GM04503 (cell line): ENCODE data around the gene DZIP3.
"Not testable (repeated sequence)": the region's sequence is repeated elsewhere in the genome, so short reads cannot be mapped to it uniquely, and the experiment has no call there.

Experiments used
- DNase-seq: peaks from one replicate; pipeline ENCODE4 v3.0.0-alpha.2; 2012; ENCODE audit warnings: low read depth

The DZIP3 gene

GRCh38 chr3:108602249-108602934 lies 12.9 kb downstream of the DZIP3 start:
- DNase-seq, result no peak

GRCh38 chr3:108602935-108603294 lies 13.4 kb downstream of the DZIP3 start:
- no peak for DNase-seq

GRCh38 chr3:108603691-108604090 lies 14.2 kb downstream of the DZIP3 start:
- DNase-seq, result no peak

- no peak for DNase-seq
These were observed 15.5 kb downstream of the DZIP3 start for GRCh38 chr3:108605028-108605427.

GRCh38 chr3:108605491-108605890 lies 16.0 kb downstream of the DZIP3 start:
- DNase-seq, result no peak

- no peak for DNase-seq
These were observed 19.2 kb downstream of the DZIP3 start for GRCh38 chr3:108608750-108609149.

GRCh38 chr3:108610651-108611050 lies 21.1 kb downstream of the DZIP3 start:
- no peak for DNase-seq

- not testable (repeated sequence) for DNase-seq
These were observed 26.6 kb downstream of the DZIP3 start for GRCh38 chr3:108616090-108616489.

GRCh38 chr3:108620250-108620649 lies 30.7 kb downstream of the DZIP3 start:
- DNase-seq, result no peak

- no peak for DNase-seq
These were observed 34.0 kb downstream of the DZIP3 start for GRCh38 chr3:108623504-108623903.

- DNase-seq, result no peak
These were observed 40.5 kb downstream of the DZIP3 start for GRCh38 chr3:108629974-108630373.

- DNase-seq, result no peak
These were observed 53.0 kb downstream of the DZIP3 start for GRCh38 chr3:108642526-108642925.

GRCh38 chr3:108645364-108645763 lies 55.8 kb downstream of the DZIP3 start:
- DNase-seq, result no peak

GRCh38 chr3:108655664-108656063 lies 66.1 kb downstream of the DZIP3 start:
- DNase-seq, result not testable (repeated sequence)

GRCh38 chr3:108661699-108662098 lies 72.2 kb downstream of the DZIP3 start:
- DNase-seq, result no peak

- DNase-seq, result peak; percentile 25
These were observed 72.7 kb downstream of the DZIP3 start for GRCh38 chr3:108662142-108662738.

GRCh38 chr3:108664266-108664665 lies 74.7 kb downstream of the DZIP3 start:
- no peak for DNase-seq

- no peak for DNase-seq
These were observed 77.8 kb downstream of the DZIP3 start for GRCh38 chr3:108667312-108667711.

- no peak for DNase-seq
These were observed 79.7 kb downstream of the DZIP3 start for GRCh38 chr3:108669208-108669607.

GRCh38 chr3:108672701-108673100 lies 83.2 kb downstream of the DZIP3 start:
- DNase-seq, result no peak

- no peak for DNase-seq
These were observed 84.6 kb downstream of the DZIP3 start for GRCh38 chr3:108673988-108674661.

- DNase-seq, result no peak
These were observed 88.3 kb downstream of the DZIP3 start for GRCh38 chr3:108677811-108678210.

GRCh38 chr3:108692286-108692685 lies 102.8 kb downstream of the DZIP3 start:
- DNase-seq, result not testable (repeated sequence)
